ENCODE measurements around the gene HS3ST5.
"Not testable (repeated sequence)": the region's sequence is repeated elsewhere in the genome, so short reads cannot be mapped to it uniquely, and the experiment has no call there.

HS3ST5 gene

GRCh38 chr6:114084327-114084890 lies 258.4 kb downstream of the HS3ST5 start:
- DNase-seq: no peak

- DNase-seq: no peak
Measured at GRCh38 chr6:114083251-114083650, 259.6 kb downstream of the HS3ST5 start.

- no peak for DNase-seq
Measured at GRCh38 chr6:114081730-114082129, 261.1 kb downstream of the HS3ST5 start.

- DNase-seq: no peak
Measured at GRCh38 chr6:114080891-114081510, 261.8 kb downstream of the HS3ST5 start.

GRCh38 chr6:114080410-114080809 lies 262.4 kb downstream of the HS3ST5 start:
- not testable (repeated sequence) for DNase-seq

- no peak for DNase-seq
Measured at GRCh38 chr6:114075777-114076176, 267.0 kb downstream of the HS3ST5 start.

GRCh38 chr6:114075300-114075699 lies 267.5 kb downstream of the HS3ST5 start:
- DNase-seq: no peak

GRCh38 chr6:114068771-114069170 lies 274.1 kb downstream of the HS3ST5 start:
- DNase-seq: no peak

- DNase-seq: no peak
Measured at GRCh38 chr6:114068116-114068515, 274.7 kb downstream of the HS3ST5 start.

GRCh38 chr6:114064862-114065261 lies 278.0 kb downstream of the HS3ST5 start:
- DNase-seq: no peak

GRCh38 chr6:114063956-114064355 lies 278.9 kb downstream of the HS3ST5 start:
- DNase-seq: no peak

- DNase-seq: no peak
Measured at GRCh38 chr6:114062199-114062598, 280.6 kb downstream of the HS3ST5 start.

- no peak for DNase-seq
Measured at GRCh38 chr6:114061741-114062140, 281.1 kb downstream of the HS3ST5 start.

GRCh38 chr6:114061116-114061515 lies 281.7 kb downstream of the HS3ST5 start:
- no peak for DNase-seq

- DNase-seq: no peak
Measured at GRCh38 chr6:114058435-114058834, 284.4 kb downstream of the HS3ST5 start.

- DNase-seq: no peak
Measured at GRCh38 chr6:114055763-114056162, 287.1 kb downstream of the HS3ST5 start.

- no peak for DNase-seq
Measured at GRCh38 chr6:114055349-114055748, 287.5 kb downstream of the HS3ST5 start.

- no peak for DNase-seq
Measured at GRCh38 chr6:114053791-114054190, 289.0 kb downstream of the HS3ST5 start.

GRCh38 chr6:114052141-114052540 lies 290.7 kb downstream of the HS3ST5 start:
- DNase-seq: no peak

GRCh38 chr6:114051031-114051430 lies 291.8 kb downstream of the HS3ST5 start:
- DNase-seq: no peak

GRCh38 chr6:114049367-114049966 lies 293.4 kb downstream of the HS3ST5 start:
- no peak for DNase-seq

- not testable (repeated sequence) for DNase-seq
Measured at GRCh38 chr6:114044566-114044965, 298.3 kb downstream of the HS3ST5 start.

GRCh38 chr6:114042267-114043016 lies 300.4 kb downstream of the HS3ST5 start:
- no peak for DNase-seq

GRCh38 chr6:114040871-114041270 lies 302.0 kb downstream of the HS3ST5 start:
- no peak for DNase-seq

Measured in activated CD4-positive, alpha-beta T cell treated with anti-CD3 and anti-CD28 coated beads, Interleukin-2, Interleukin-6, amounts not matched to agents 100 ng/mL and 50 ng/mL, durations not matched to agents 16 hours and 8 hours (primary cell).